H1 (cell line): ENCODE measurements around the gene CBL. TPM values are rescaled to one million over a fixed set of nuclear protein-coding genes. Genes with fewer than 3 reads are reported as not detected.

Experiments
- CTCF ChIA-PET: fragments of 300-600 bp; sonication (Branson Sonifier 250); formaldehyde crosslinking; loops from one replicate; lab custom pipeline; 2021; ENCODE audit not compliant: partially characterized antibody; lab: Charles Lee
- POLR2A ChIA-PET: fragments of 300-600 bp; sonication (Branson Sonifier 250); formaldehyde crosslinking; loops from one replicate; lab custom pipeline; 2021; ENCODE audit warnings: inconsistent platforms; ENCODE audit not compliant: partially characterized antibody; lab: Charles Lee
- DNase-seq, 2 experiments: peaks; one replicate each; pipeline versions ENCODE4 v3.0.0 to v3.0.0-alpha.2; 2010 to 2022; ENCODE audit warnings: low spot score in 2 of 2, low read depth in 1 of 2, mixed read lengths in 1 of 2
- FAIRE-seq: peaks from 2 replicates; lab custom pipeline; 2011; peaks lifted over from hg19 to GRCh38; lab: Jason Lieb, UNC
- H2AFZ ChIP-seq: 2 replicates; pipeline ENCODE4 v1.8.1; 2012; ENCODE audit warnings: low read length, inconsistent platforms
- H2AK5ac ChIP-seq: 2 replicates; pipeline ENCODE4 v1.6.1; 2013; ENCODE audit warnings: low read depth, low read length
- H2BK120ac ChIP-seq: replicated peaks from 2 replicates; pipeline ENCODE3; 2013; ENCODE audit warnings: low read depth, low read length, inconsistent platforms
- H2BK12ac ChIP-seq: 2 replicates; pipeline ENCODE4 v1.6.1; 2013; ENCODE audit warnings: low read depth, low read length
- H2BK15ac ChIP-seq: 2 replicates; pipeline ENCODE4 v1.6.1; 2013; ENCODE audit warnings: low read length
- H2BK20ac ChIP-seq: 2 replicates; pipeline ENCODE4 v1.6.1; 2013; ENCODE audit warnings: low read length
- H2BK5ac ChIP-seq: 2 replicates; pipeline ENCODE4 v1.6.1; 2013; ENCODE audit warnings: low read depth, low read length
- H3K14ac ChIP-seq: 2 replicates; pipeline ENCODE4 v1.6.1; 2013; ENCODE audit warnings: inconsistent platforms; ENCODE audit not compliant: insufficient read length
- H3K18ac ChIP-seq: 2 replicates; pipeline ENCODE4 v1.6.1; 2013; ENCODE audit warnings: low read length; ENCODE audit errors: extremely low read depth
- H3K23ac ChIP-seq: 2 replicates; pipeline ENCODE4 v1.6.1; 2013; ENCODE audit warnings: inconsistent platforms; ENCODE audit not compliant: insufficient read length
- H3K23me2 ChIP-seq: 2 replicates; pipeline ENCODE4 v1.6.1; 2013; ENCODE audit warnings: low read depth, low read length
- H3K27ac ChIP-seq: 2 replicates; pipeline ENCODE4 v1.6.1; 2011; ENCODE audit warnings: low read depth, low read length, inconsistent platforms
- H3K27me3 ChIP-seq, 4 experiments: replicated peaks in 1 of 4; 1 replicate in 1 of 4; 2 replicates in 3 of 4; pipeline versions ENCODE4 v1.6.1 to v1.8.1; 2011 to 2013; ENCODE audit warnings: low read length in 3 of 4, mild to moderate bottlenecking in 3 of 4, inconsistent platforms in 2 of 4, mixed read lengths in 2 of 4, moderate library complexity in 1 of 4; ENCODE audit not compliant: control insufficient read depth in 3 of 4, insufficient read depth in 3 of 4; ENCODE audit errors: extremely low read depth in 1 of 4
- H3K36me3 ChIP-seq, 4 experiments: 2 replicates each; pipeline versions ENCODE4 v1.6.1 to v1.8.1; 2011 to 2013; ENCODE audit warnings: mild to moderate bottlenecking in 4 of 4, low read length in 3 of 4, moderate library complexity in 2 of 4, control low read depth in 1 of 4, inconsistent platforms in 1 of 4; ENCODE audit not compliant: insufficient read depth in 4 of 4, control insufficient read depth in 2 of 4
- H3K4ac ChIP-seq: replicated peaks from 2 replicates; pipeline ENCODE3; 2013; ENCODE audit warnings: low read length, low read depth, mixed read lengths, inconsistent platforms; ENCODE audit not compliant: insufficient read length
- H3K4me1 ChIP-seq, 4 experiments: replicated peaks in 1 of 4; 1 replicate in 1 of 4; 2 replicates in 3 of 4; pipeline versions ENCODE4 v1.6.1 to v1.8.1; 2011 to 2013; ENCODE audit warnings: low read length in 3 of 4, inconsistent platforms in 2 of 4, mixed read lengths in 1 of 4; ENCODE audit not compliant: insufficient read depth in 4 of 4, control insufficient read depth in 3 of 4
- H3K4me2 ChIP-seq, 2 experiments: 2 replicates each; pipeline versions ENCODE4 v1.6.1 to v1.8.1; 2011 to 2013; ENCODE audit warnings: low read depth in 2 of 2, low read length in 2 of 2, control low read depth in 1 of 2, inconsistent platforms in 1 of 2, mild to moderate bottlenecking in 1 of 2; ENCODE audit not compliant: insufficient read depth in 1 of 2
- H3K4me3 ChIP-seq, 4 experiments: fragments of 200-600, 300-600 bp in 1 of 4; sonication (generic), shearing (Covaris generic), sonication (Bioruptor Twin) in 1 of 4; 2 replicates each; pipeline versions ENCODE4 v1.5.1 to v1.8.1; 2011 to 2016; ENCODE audit warnings: low read length in 4 of 4, low read depth in 3 of 4, control low read depth in 2 of 4, inconsistent platforms in 2 of 4, mild to moderate bottlenecking in 2 of 4, mixed read lengths in 1 of 4, moderate library complexity in 1 of 4; ENCODE audit not compliant: insufficient read depth in 2 of 4; ENCODE audit errors: extremely low read depth in 1 of 4
- H3K56ac ChIP-seq: replicated peaks from 2 replicates; pipeline ENCODE3; 2013; ENCODE audit warnings: low read depth, mild to moderate bottlenecking, mixed read lengths, low read length, inconsistent platforms; ENCODE audit not compliant: insufficient read length
- H3K79me1 ChIP-seq: 2 replicates; pipeline ENCODE4 v1.6.1; 2013; ENCODE audit warnings: low read depth, low read length, control low read depth
- H3K79me2 ChIP-seq, 2 experiments: 2 replicates each; pipeline versions ENCODE4 v1.6.1 to v1.8.1; 2012 to 2013; ENCODE audit warnings: low read length in 2 of 2, mild to moderate bottlenecking in 2 of 2, inconsistent platforms in 1 of 2; ENCODE audit not compliant: insufficient read depth in 2 of 2, control insufficient read depth in 1 of 2
- H3K9ac ChIP-seq, 4 experiments: replicated peaks in 1 of 4; 1 replicate in 1 of 4; 2 replicates in 3 of 4; pipeline versions ENCODE4 v1.6.1 to v1.8.1; 2011 to 2013; ENCODE audit warnings: low read depth in 3 of 4, low read length in 3 of 4, control low read depth in 2 of 4, mild to moderate bottlenecking in 2 of 4, moderate library complexity in 2 of 4, inconsistent platforms in 1 of 4; ENCODE audit errors: extremely low read depth in 1 of 4
- H3K9me3 ChIP-seq, 2 experiments: 2 replicates each; pipeline versions ENCODE4 v1.6.1 to v1.8.1; 2012 to 2013; ENCODE audit warnings: mild to moderate bottlenecking in 2 of 2, moderate library complexity in 2 of 2, control low read depth in 1 of 2, inconsistent platforms in 1 of 2, low read depth in 1 of 2, low read length in 1 of 2, mixed read lengths in 1 of 2; ENCODE audit not compliant: insufficient read depth in 2 of 2
- H4K20me1 ChIP-seq, 2 experiments: replicated peaks in 1 of 2; 2 replicates each; pipeline versions ENCODE3 to v1.8.1; 2011 to 2013; ENCODE audit warnings: inconsistent platforms in 2 of 2, low read length in 2 of 2, mild to moderate bottlenecking in 1 of 2; ENCODE audit not compliant: insufficient read depth in 2 of 2, control insufficient read depth in 1 of 2
- H4K5ac ChIP-seq: 2 replicates; pipeline ENCODE4 v1.6.1; 2013; ENCODE audit warnings: low read length, low read depth, mixed read lengths, inconsistent platforms; ENCODE audit not compliant: insufficient read length
- H4K8ac ChIP-seq: 2 replicates; pipeline ENCODE4 v1.8.0; 2013; ENCODE audit warnings: mild to moderate bottlenecking, moderate library complexity, low read length, inconsistent platforms; ENCODE audit not compliant: insufficient read depth; ENCODE audit errors: extremely low read depth
- H4K91ac ChIP-seq: replicated peaks from 2 replicates; pipeline ENCODE3; 2013; ENCODE audit warnings: low read length, mixed read lengths, inconsistent platforms; ENCODE audit not compliant: insufficient read length
- EP300 ChIP-seq, 2 experiments: IDR thresholded peaks; 1 replicate in 1 of 2; 2 replicates in 1 of 2; pipeline ENCODE4 v1.6.1; 2011 to 2012; ENCODE audit warnings: low read depth in 2 of 2, low read length in 2 of 2, mild to moderate bottlenecking in 2 of 2, borderline replicate concordance in 1 of 2, inconsistent platforms in 1 of 2, moderate library complexity in 1 of 2
- EZH2 ChIP-seq: fragments of 200-600 bp; sonication (generic); IDR thresholded peaks from 2 replicates; pipeline ENCODE4 v1.7.1; 2012; ENCODE audit warnings: low read depth, mild to moderate bottlenecking, moderate library complexity, low read length, inconsistent platforms; ENCODE audit not compliant: severe bottlenecking
- PHF8 ChIP-seq: fragments of 200-600 bp; sonication (generic); conservative IDR thresholded peaks from 2 replicates; pipeline ENCODE4 v1.7.1; 2012; ENCODE audit warnings: low read depth, mild to moderate bottlenecking, inconsistent platforms, low read length, moderate library complexity
- POU5F1 ChIP-seq: IDR thresholded peaks from 2 replicates; pipeline ENCODE4 v1.6.1; 2011; ENCODE audit warnings: low read depth, mild to moderate bottlenecking, low read length, moderate library complexity
- RAD21 ChIP-seq, 2 experiments: IDR thresholded peaks in 1 of 2; conservative IDR thresholded peaks in 1 of 2; 2 replicates each; pipeline ENCODE4 v1.6.1; 2011; ENCODE audit warnings: low read depth in 2 of 2, low read length in 2 of 2, improper control_type of control experiment in 1 of 2, inconsistent platforms in 1 of 2, mild to moderate bottlenecking in 1 of 2, moderate library complexity in 1 of 2
- SP4 ChIP-seq: IDR thresholded peaks from 2 replicates; pipeline ENCODE4 v1.6.1; 2012; ENCODE audit warnings: low read length, inconsistent platforms
- TAF7 ChIP-seq: optimal IDR thresholded peaks from 2 replicates; pipeline ENCODE3; 2011; ENCODE audit warnings: low read depth, mild to moderate bottlenecking, inconsistent platforms, low read length, moderate library complexity, borderline replicate concordance
- TCF12 ChIP-seq: IDR thresholded peaks from 2 replicates; pipeline ENCODE4 v1.6.1; 2011; ENCODE audit warnings: low read depth, mild to moderate bottlenecking, low read length
- WGBS, 2 experiments: shearing (Covaris generic) in 1 of 2; methylation state at CpG; one replicate each; pipeline versions ENCODE4 v1.1.6 to v1.1.7; 2013 to 2015; ENCODE audit warnings: low lambda C conversion rate in 2 of 2, mixed read lengths in 2 of 2, inconsistent platforms in 1 of 2, low coverage in 1 of 2, missing lambda C conversion rate in 1 of 2; ENCODE audit not compliant: insufficient replicate concordance in 2 of 2, insufficient coverage in 1 of 2, insufficient read length in 1 of 2; ENCODE audit errors: extremely low coverage in 1 of 2, missing lambda C conversion rate in 1 of 2; 5-methylcytosine and 5-hydroxymethylcytosine counted together
- polyA plus RNA-seq, 7 experiments: library from polyadenylated mRNA; depleted of rRNA in 3 of 7; stranded (reverse) in 5 of 7; unstranded in 2 of 7; fragments of >200 nt in 5 of 7; fragments of 200-250 nt in 2 of 7; gene quantifications; 1 replicate in 5 of 7; 2 replicates in 1 of 7; 4 replicates in 1 of 7; pipeline versions ENCODE4 v1.2.1 to v1.2.3, GENCODE V29; 2011 to 2013; ENCODE audit warnings: missing spikeins in 2 of 7, mixed read lengths in 2 of 7
- total RNA-seq: library from RNA; stranded (reverse); fragmentation: NEBNext Ultra II Directional; extraction: Animal tissue kit (Norgen Biotek cat#: 25700); gene quantifications from 2 replicates; pipeline ENCODE4 v1.2.1, GENCODE V29; 2021

CBL gene
- total and polyA plus RNA-seq, 2 of the 8 experiments (the other 6 are each of a cell fraction or from before 2014, with no cell fraction given), result 23.1 to 57.8 TPM

GRCh38 chr11:119339589-119340334, 133.6 kb downstream of the CBL start:
- Histone ChIP-seq H4K5ac (peak overlapping the region; percentile 44), H3K9me3 (no peaks in the 10 kb centered on the region), H3K79me2 (peaks cover 5 to 24% of the 10 kb centered on the region in 2 experiments; a peak in 3 of 4 replicates), H3K36me3 (peaks cover 0 to 6% (median 2%) of the 10 kb centered on the region in 4 experiments; a peak in 1 of 8 replicates), H2BK12ac (peak overlapping the region; percentile 75; the same call in 1 of the 2 replicates), H3K23ac (no peak overlapping the region), H3K27me3 (peaks cover 12 to 42% (median 33%) of the 10 kb centered on the region in 4 experiments), H2BK120ac (no peak overlapping the region), H2BK20ac (no peak overlapping the region), H3K4me3 (peak overlapping the region; percentile 34 to 69 (median 43)), H2AK5ac (0 out of 2 replicates have a peak overlapping the region, but pooled peaks have one; percentile 94), H4K8ac (no peak overlapping the region), H3K14ac (no peak overlapping the region), H2AFZ (no peak overlapping the region; the same call in 1 of the 2 replicates), H3K27ac (no peak overlapping the region), H3K4ac (peak overlapping the region; percentile 73), H4K20me1 (peaks cover 3 to 16% of the 10 kb centered on the region in 2 experiments), H2BK5ac (no peak overlapping the region), H2BK15ac (peak overlapping the region; percentile 61; the same call in 1 of the 2 replicates), H3K23me2 (peaks cover 20% of the 10 kb centered on the region; the same call in 1 of the 2 replicates), H3K56ac (peak overlapping the region; percentile 40), H3K79me1 (peaks cover 12% of the 10 kb centered on the region), H3K4me2 (peak overlapping the region; percentile 56 to 76), H3K18ac (peak overlapping the region; percentile 83), H3K9ac (no peak overlapping the region), H3K4me1 (peaks cover 5 to 37% (median 28%) of the 10 kb centered on the region in 4 experiments), H4K91ac (peak overlapping the region; percentile 46)
- CTCF ChIA-PET, result interaction anchor here (0.5 to 20.0 kb wide), 15 partner anchors 9 to 248 kb away, joined by 3 to 463 read pairs (median 4); partner anchors contain the start of genes MCAM and USP2
- FAIRE-seq, result no peak
- POLR2A ChIA-PET, result interaction anchor here (0.5 to 3.4 kb wide), 8 partner anchors 13 to 137 kb away, joined by 3 to 19 read pairs (median 4); partner anchors contain the start of gene MCAM
- 2% methylated on average over 67 of the region's 86 CpGs; no CpG with 5 or more reads in 1 of the 2 experiments for WGBS, 2 experiments
- DNase-seq, result peak in 1 of 2 experiments; percentile 94
- peak in 1 of 2 experiments; percentile 52; a peak in 1 of 3 replicates for TF ChIP-seq EP300 (IDR thresholded peaks at IDR 0.05; ENCODE audit: borderline replicate concordance in 1 of 2, low read depth in 2 of 2, low read length in 2 of 2)
- peak; percentile 50 for TF ChIP-seq EZH2
- TF ChIP-seq TCF12, result 0 out of 2 replicates have a peak, but pooled peaks have one; percentile 33
- no peak for TF ChIP-seq SP4
- no peak for TF ChIP-seq POU5F1
- peak; percentile 54 to 70 for TF ChIP-seq RAD21 (IDR thresholded peaks at IDR 0.05 in 1 of 2, conservative IDR thresholded peaks at IDR 0.05 in 1 of 2; ENCODE audit: low read depth in 2 of 2, low read length in 2 of 2)
- 0 out of 2 replicates have a peak, but pooled peaks have one; percentile 17 for TF ChIP-seq PHF8
- peak; percentile 77 for TF ChIP-seq TAF7
